K562 (cell line): ENCODE data around the gene MET. TPM values are rescaled to one million over a fixed set of nuclear protein-coding genes. Genes with fewer than 3 reads are reported as not detected.

Source experiments
- AFF4 ChIP-seq: sonication (generic); formaldehyde crosslinking; IDR thresholded peaks from 2 replicates; pipeline ENCODE4 v1.8.0; 2023; ENCODE audit warnings: mild to moderate bottlenecking, missing genetic modification reagents
- CBX1 ChIP-seq: sonication (generic); IDR thresholded peaks from 2 replicates; pipeline ENCODE4 v1.6.1; 2016; ENCODE audit warnings: antibody characterized with exemption, low read depth, mild to moderate bottlenecking
- CTCF ChIP-seq, 3 experiments: IDR thresholded peaks in 2 of 3; conservative IDR thresholded peaks in 1 of 3; 2 replicates each; pipeline ENCODE4 v1.5.1; 2011 to 2012; ENCODE audit warnings: low read length in 3 of 3, mild to moderate bottlenecking in 3 of 3, control low read depth in 2 of 3, improper control_type of control experiment in 1 of 3, inconsistent platforms in 1 of 3, low read depth in 1 of 3, mixed read lengths in 1 of 3, moderate library complexity in 1 of 3; ENCODE audit not compliant: insufficient read depth in 2 of 3
- GABPB1 ChIP-seq: sonication (generic); formaldehyde crosslinking; IDR thresholded peaks from 2 replicates; pipeline ENCODE4 v1.8.0; 2022; ENCODE audit warnings: mild to moderate bottlenecking, missing genetic modification reagents
- HSF4 ChIP-seq: fragments of 250-450 bp; sonication (Bioruptor Pico); IDR thresholded peaks from 2 replicates; pipeline ENCODE4 v2.1.2; 2022; ENCODE audit warnings: mild to moderate bottlenecking, moderate library complexity, borderline replicate concordance
- REST ChIP-seq, 2 experiments: fragments of 450-650 bp; formaldehyde crosslinking in 1 of 2; IDR thresholded peaks; 2 replicates each; pipeline versions ENCODE4 v1.4.0 to v1.6.1; 2014 to 2020; ENCODE audit warnings: mild to moderate bottlenecking in 2 of 2, borderline replicate concordance in 1 of 2, low read depth in 1 of 2
- SMC3 ChIP-seq: conservative IDR thresholded peaks from 2 replicates; pipeline ENCODE4 v1.6.1; 2011; ENCODE audit warnings: low read depth, low read length, improper control_type of control experiment; ENCODE audit not compliant: insufficient read depth
- ZFP1 ChIP-seq: fragments of 450-650 bp; formaldehyde crosslinking; IDR thresholded peaks from 2 replicates; pipeline ENCODE4 v1.4.0; 2020; ENCODE audit warnings: mild to moderate bottlenecking, mixed read lengths
- ZNF175 ChIP-seq: fragments of 200-800 bp; sonication (Bioruptor generic); IDR thresholded peaks from 2 replicates; pipeline ENCODE4 v1.6.1; 2016; ENCODE audit warnings: low read depth, mild to moderate bottlenecking, missing genetic modification characterization, missing compliant biosample characterization
- ZNF354B ChIP-seq: fragments of 250-450 bp; sonication (Bioruptor Pico); IDR thresholded peaks from 2 replicates; pipeline ENCODE4 v1.4.0; 2020
- polyA plus RNA-seq, 8 experiments: library from polyadenylated mRNA; depleted of rRNA in 4 of 8; stranded (reverse) in 5 of 8; unstranded in 3 of 8; fragments of >200 nt; fragmentation: Nextera tagmentation in 2 of 8; fragmentation: Illumina TruSeq in 1 of 8; extraction: Ambion mirVana in 2 of 8; extraction: Trizol in 1 of 8; gene quantifications; 2 replicates each; pipeline versions ENCODE4 v1.2.1 to v1.2.3, GENCODE V29; 2011 to 2014; ENCODE audit warnings: inconsistent platforms in 1 of 8, missing spikeins in 1 of 8
- total RNA-seq, 7 experiments: library from RNA; depleted of rRNA in 6 of 7; stranded (reverse); fragments of >200 nt in 6 of 7; fragmentation: Illumina TruSeq in 2 of 7; extraction: Trizol in 2 of 7; gene quantifications; 2 replicates each; pipeline versions ENCODE4 v1.2.1 to v1.2.3, GENCODE V29; 2011 to 2021; ENCODE audit warnings: low replicate concordance in 1 of 7

The MET gene
- total and polyA plus RNA-seq, 9 of the 15 experiments (the other 6 are each of a cell fraction or from before 2014, with no cell fraction given) = 0.84 to 2.4 (median 1.1) TPM

- TF ChIP-seq REST (IDR thresholded peaks at IDR 0.05; ENCODE audit: borderline replicate concordance) (peak; percentile 86; the same call in 1 of the 2 replicates), REST (CRISPR knock-in tag; IDR thresholded peaks at IDR 0.05; ENCODE audit: low read depth) (no peak), ZNF354B (CRISPR knock-in tag) (no peak), AFF4 (CRISPR knock-in tag) (peak; percentile 72; the same call in 1 of the 2 replicates), GABPB1 (CRISPR knock-in tag) (0 out of 2 replicates have a peak, but pooled peaks have one; percentile 13), HSF4 (CRISPR knock-in tag) (0 out of 2 replicates have a peak, but pooled peaks have one; percentile 34), SMC3 (peak; percentile 87), CBX1 (no peak), CTCF (IDR thresholded peaks at IDR 0.05 in 2 of 3, conservative IDR thresholded peaks at IDR 0.05 in 1 of 3; ENCODE audit: insufficient read depth in 2 of 3, low read depth in 1 of 3, low read length in 3 of 3) (peak; percentile 65 to 89 (median 71)), ZFP1 (no peak), ZNF175 (CRISPR knock-in tag) (no peak)
Measured at GRCh38 chr7:116809636-116810266, 137.8 kb downstream of the MET start (continued).
